ENCODE measurements around the gene PDE4D.
"Not testable (repeated sequence)": the region's sequence is repeated elsewhere in the genome, so short reads cannot be mapped to it uniquely, and the experiment has no call there.

Gene PDE4D

GRCh38 chr5:59312223-59312622, 581.3 kb downstream of the PDE4D start:
- no peak for DNase-seq

DNA sequence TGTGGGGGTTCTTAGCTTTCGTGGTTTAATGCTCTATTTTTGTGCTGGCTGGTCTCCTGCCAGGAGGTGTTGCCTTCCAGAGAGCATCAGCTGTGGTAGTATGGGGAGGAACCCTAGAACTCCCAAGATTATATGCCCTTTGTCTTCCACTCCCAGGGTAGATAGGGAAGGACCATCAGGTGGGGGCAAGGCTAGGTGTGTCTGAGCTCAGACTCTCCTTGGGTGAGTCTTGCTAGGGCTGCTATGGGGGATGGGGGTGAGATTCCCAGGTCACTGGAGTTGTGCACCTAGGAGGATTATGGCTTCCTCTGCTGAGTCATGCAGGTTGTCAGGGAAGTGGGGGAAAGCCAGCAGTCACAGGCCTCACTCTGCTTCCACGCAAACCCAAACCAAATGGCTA, 584.8 kb downstream of the PDE4D start:
- not testable (repeated sequence) for DNase-seq

GRCh38 chr5:59303289-59303716, 590.2 kb downstream of the PDE4D start:
- not testable (repeated sequence) for DNase-seq

DNA sequence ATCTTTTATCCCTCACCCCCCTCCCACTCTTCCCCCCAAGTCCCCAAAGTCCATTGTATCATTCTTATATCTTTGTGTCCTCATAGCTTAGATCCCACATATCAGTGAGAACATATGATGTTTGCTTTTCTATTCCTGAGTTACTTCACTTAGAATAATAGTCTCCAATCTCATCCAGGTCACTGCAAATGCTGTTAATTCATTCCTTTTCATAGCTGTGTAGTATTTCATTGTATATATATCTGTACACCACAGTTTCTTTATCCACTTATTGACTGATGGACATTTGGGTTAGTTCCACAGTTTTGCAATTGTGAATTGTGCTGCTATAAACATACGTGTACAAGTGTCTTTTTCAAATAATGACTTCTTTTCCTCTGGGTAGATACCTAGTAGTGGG, 591.0 kb downstream of the PDE4D start:
- DNase-seq: not testable (repeated sequence)

GRCh38 chr5:59301727-59302126, 591.8 kb downstream of the PDE4D start:
- DNase-seq: no peak

GRCh38 chr5:59300930-59301329, 592.6 kb downstream of the PDE4D start:
- DNase-seq: no peak

DNA sequence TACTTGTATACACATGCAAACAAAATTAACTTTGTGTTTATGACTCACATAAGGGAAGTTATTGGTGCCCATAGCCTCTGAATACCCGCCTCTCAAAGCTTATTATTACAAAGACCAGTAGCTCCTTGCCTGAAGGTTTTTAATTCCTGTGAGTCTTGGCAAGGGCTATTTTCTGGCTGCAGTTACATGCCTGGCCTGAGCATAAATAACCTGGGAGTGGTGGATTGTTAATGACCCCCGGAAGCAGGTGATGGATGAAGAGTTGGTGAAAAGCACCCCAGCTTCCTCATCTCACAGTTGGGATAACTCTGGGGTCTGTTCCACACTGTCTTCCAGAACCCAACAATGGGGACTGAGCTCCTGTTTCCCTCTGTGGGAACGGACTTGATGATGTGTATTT, 594.5 kb downstream of the PDE4D start:
- no peak for DNase-seq

DNA sequence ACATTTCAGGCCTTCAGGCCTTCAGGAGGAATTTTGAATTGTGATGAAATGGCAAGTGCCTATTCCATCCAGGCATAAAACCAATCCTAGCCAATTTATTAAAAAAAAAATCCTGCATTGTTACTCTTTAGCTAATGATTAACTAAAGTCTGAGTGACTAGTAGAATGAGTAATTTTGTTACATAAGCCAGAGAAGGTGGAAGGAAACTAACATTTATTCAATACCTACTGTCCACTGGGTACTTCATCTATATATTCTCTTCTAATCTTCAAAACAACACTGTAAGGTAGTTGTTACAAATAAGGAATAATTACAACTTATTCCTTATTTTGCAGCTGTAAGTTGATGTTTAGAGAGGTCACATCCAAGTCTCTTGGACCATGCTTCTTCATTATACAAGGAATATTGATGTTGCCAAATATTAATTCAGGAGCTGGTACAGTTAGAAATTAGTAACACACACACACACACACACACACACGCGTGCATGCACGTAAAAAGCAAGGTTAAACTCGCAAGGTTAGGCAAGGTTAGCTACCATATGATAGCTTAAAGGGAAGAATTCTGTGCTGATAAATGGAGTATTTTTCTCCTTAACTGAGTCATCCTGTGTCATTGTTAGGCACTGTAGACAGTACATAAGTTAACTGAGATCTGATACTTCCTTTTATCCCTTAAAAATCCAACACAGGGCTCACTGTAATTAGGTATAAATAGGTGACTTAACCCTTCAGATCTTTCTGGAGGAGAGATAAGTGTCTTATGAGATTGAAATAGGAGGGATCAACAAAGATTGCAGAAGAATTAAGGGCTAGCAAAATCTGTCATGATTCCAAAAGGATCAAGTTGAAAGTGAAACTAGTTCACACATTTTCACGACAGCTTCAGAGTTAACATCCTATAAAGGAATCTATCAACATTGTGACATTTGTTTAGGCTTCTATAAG, 596.9 kb downstream of the PDE4D start:
- DNase-seq: no peak

GRCh38 chr5:59293700-59294099, 599.8 kb downstream of the PDE4D start:
- no peak for DNase-seq

- no peak for DNase-seq
These were observed 601.6 kb downstream of the PDE4D start for GRCh38 chr5:59291941-59292340.

GRCh38 chr5:59287884-59288283, 605.6 kb downstream of the PDE4D start:
- DNase-seq: no peak

DNA sequence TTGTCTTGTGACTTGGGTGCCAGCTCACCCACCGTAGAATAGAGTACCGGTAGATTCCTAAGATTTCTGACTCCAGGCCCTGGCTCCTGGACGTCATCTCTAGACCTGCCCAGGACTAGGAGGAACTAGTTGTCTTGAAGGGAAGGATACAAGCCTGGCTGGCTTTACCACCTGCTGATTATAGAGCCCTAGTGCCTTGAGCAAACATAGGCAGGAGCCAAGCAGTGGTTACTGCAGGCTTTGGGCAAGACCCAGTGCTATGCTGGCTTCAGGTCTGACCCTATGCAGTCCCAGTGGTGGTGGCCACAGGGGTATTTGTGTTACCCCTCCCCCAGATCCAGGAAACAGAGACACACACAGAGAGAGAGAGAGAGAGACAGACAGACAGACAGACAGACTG, 606.2 kb downstream of the PDE4D start:
- no peak for DNase-seq

DNA sequence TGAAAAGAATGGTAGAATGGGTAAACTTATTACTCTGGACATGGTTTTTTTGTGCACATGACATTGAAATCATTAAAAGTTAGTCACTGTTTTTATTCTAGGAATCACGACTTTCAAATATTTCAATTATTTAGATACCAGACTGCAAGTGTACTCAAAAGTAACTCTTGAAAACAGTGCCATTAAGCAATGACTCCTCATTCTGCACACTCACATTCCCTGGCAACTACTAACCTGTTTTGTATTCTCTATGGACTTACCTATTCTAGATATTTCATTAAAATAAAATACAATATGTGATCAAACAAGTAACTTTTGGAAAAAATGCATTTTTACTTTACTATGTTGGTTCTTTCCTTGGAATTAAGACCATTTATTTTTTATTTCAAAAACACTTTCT, 607.0 kb downstream of the PDE4D start:
- DNase-seq: no peak

GRCh38 chr5:59285300-59286016, 608.1 kb downstream of the PDE4D start:
- no peak for DNase-seq

DNA sequence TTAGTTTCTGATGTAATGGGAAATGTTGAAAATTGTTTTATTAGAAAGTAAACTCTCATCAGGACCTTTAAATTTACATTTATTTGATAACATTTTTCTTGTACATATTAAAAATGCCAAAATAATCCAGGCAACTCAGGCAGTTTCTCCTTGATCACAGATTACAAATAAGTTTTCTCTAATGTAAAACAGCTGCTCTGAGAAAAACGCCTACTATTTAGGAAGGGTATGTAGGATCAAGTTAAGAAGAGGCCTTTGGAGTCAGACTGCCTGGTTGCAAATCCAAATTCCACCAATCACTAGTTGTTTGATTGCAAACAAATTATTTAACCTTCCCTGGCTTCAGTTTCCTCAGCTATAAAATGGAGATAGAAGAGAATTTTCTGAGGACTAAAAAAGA, 610.8 kb downstream of the PDE4D start:
- DNase-seq: no peak

DNA sequence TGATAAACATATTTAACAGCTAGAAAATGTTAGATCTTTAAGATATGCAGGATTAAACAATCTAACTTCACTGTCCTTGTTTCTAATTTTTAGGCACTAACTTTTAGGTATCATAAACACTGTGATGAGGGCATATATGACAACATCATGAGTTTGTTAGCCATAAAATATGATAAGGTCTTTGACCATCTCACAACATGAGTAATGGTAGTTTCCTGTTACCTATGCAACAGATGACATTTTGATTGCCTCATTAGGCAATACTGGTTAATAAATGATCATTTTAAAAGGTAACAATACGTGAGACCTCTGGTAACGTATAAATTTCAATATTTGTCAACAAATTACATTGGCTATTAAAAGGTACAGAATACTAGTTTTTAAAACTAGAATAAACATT, 613.5 kb downstream of the PDE4D start:
- DNase-seq: no peak

- DNase-seq: peak; percentile 29
These were observed 616.6 kb downstream of the PDE4D start for GRCh38 chr5:59276917-59277372.

GRCh38 chr5:59276325-59276675, 617.2 kb downstream of the PDE4D start:
- no peak for DNase-seq

DNA sequence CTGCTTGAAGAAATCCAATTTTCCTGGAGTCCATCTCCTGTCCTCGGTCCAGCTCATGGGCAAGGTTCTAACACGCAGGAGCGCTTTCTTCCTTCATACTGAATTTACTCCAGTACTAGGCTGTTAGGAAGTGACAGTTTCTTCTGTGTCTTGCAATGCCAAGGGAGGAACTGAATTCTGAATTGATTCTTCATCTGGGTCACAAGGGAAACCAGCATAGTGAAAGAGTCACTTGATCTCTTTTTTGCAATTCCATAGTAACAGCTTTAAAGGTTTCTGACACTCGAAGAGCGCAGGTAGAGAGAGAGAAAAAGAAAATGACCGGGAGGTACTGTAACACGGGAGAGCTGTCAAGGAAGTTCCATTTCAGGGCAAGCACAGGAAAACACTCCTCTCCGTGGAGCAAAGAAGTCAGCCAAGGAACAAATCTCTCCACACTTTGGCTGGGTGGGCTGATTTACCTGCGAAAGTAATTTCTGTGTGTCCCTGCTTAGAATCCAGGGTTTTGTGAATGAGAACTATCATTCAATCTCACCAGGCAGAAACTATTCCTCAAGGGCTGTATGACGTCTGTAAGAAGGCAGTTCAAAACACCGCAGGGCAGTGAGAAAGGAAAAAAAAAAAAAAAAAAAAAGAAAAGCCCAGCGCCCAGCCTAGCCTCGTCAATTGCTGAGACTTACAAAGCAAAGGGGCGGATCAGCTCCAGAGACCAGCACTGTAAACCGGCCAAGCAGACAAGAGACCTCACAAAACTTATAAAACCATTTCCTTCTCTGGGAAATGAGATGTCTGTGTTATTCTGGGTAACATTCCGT, 617.8 kb downstream of the PDE4D start:
- DNase-seq: no peak

DNA sequence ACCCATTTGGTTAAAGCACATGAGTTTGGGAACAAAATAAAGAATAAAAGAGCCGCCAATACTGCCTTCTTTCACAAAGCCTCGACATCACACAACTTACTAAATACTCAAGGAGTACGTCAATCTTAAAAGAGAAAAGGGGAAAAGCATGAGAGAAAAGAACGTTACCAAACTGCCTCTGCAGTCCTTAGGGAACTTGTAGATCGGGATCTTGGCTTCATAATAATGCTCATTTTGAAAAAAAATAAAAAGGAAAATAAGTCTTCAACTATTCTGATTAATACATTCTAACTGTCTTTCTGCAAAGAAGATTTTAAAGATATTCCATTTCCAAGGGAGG, 618.4 kb downstream of the PDE4D start:
- no peak for DNase-seq

DNA sequence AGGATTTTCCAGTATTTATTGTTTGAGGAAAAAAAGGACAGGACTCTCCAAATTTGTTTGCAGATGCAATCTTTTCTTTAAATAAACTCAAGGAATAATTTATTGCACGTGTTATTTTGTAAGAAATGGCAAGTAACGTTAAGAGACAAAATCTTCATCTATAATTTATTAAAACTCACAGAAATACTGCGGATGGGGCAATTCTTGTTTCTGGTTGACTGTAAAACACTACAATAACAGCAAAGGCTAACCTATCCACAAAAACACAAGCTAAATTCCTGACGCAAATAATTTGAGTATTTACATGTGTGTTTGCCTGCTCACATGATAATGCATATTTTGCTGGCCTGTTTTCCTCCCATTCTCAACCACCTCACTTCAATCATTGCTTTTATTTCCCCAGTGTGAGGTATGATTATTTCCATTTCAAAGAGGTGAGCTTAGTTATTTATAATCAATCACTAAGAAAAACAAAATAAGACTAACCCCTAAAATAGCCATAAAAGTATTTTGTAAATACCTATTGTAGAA, 619.4 kb downstream of the PDE4D start:
- no peak for DNase-seq

- DNase-seq: no peak
These were observed 620.6 kb downstream of the PDE4D start for GRCh38 chr5:59272809-59273427.

Data from DMS79 (cell line).